NCI-H524 treated with DMSO at 0.1 percent for 48 hours (cell line): Measurements from ENCODE around the gene TRIM71.
"Not testable (repeated sequence)": the region's sequence is repeated elsewhere in the genome, so short reads cannot be mapped to it uniquely, and the experiment has no call there.

ENCODE experiments used
- DNase-seq: peaks from one replicate; lab custom pipeline; 2025; lab: John Stamatoyannopoulos, UW

TRIM71 gene

DNA sequence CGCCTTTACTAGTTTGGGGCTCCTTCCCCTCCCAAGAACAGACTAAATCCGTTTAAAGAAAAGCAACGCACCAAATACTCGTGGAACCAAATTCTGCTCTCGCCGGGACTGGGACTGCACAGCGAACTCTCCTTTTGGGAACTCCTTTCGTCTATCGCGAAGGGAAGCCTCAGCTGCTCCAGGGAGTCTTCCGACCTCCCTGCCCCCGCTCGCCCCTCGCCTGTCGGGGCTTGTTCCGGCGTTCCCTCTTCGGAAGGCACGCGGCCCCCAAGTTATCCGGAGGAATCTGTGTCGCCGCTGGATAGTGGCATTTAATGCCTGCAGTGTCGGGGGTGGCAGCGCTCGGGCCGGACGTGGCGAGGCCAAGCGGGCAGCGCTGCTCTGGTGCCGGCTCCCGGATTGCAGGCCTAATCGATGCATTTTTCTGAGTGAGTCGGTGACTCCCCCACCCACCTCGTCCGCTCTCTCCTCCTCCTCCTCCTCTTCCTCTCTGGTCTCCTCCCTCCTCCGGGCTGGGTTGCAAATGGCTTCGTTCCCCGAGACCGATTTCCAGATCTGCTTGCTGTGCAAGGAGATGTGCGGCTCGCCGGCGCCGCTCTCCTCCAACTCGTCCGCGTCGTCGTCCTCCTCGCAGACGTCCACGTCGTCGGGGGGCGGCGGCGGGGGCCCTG, at the start of gene TRIM71:
TSS of gene TRIM71 (plus strand) at position 440 of the 671 bp plus-strand sequence. CDS start at position 524, 84 bp downstream.
- DNase-seq: no peak

DNA sequence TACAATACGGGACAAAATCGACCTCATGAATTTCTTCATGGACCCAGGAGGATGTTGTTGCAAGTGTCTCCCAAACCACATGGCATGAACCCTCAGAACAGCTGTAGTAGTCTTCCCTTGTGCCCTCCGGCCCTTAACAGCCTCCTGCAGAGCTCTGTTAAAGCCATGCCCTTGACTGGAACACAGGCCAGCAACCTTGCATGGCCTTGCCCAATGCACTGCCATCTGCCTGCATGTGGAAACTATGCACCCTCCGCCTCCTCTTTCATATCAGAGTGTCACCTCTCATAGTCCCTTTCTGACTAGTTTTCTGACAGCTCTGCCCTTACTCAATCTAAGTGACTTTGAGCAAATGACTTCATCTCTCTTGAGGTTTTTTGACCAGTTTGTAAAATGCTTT, 39.4 kb upstream of the TRIM71 start:
- DNase-seq: no peak

DNA sequence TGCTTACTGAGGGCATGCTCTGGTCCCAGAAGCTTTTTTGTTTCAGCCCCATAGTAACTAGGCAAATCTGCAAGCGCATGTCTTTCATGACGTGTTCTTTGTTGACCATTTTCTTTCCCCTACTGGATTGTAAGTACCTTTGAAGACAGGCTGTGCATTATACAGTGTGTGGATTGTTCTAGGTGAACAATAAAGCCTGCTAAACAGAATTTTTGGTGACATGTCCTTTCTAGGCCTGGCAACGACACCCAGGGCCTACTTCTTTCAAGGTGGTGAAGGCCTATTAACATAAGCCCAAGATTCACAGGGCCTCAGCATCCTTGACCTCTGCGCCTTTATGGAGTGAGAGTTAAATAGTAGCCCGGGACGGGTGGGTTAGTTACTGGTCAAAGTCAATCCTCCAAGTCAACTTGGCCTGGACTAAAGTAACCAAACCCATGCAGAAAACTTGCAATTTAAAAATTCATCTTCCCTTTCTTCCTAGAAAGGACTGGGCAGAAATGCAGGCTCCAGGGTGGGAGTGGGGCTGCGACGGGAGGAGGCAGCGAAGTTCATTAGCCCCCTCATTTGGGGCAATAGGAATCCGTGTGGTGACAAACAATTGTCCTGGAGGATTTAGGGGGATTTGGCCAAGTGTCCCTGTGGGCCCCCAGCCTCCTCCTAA, 37.6 kb upstream of the TRIM71 start:
- no peak for DNase-seq

DNA sequence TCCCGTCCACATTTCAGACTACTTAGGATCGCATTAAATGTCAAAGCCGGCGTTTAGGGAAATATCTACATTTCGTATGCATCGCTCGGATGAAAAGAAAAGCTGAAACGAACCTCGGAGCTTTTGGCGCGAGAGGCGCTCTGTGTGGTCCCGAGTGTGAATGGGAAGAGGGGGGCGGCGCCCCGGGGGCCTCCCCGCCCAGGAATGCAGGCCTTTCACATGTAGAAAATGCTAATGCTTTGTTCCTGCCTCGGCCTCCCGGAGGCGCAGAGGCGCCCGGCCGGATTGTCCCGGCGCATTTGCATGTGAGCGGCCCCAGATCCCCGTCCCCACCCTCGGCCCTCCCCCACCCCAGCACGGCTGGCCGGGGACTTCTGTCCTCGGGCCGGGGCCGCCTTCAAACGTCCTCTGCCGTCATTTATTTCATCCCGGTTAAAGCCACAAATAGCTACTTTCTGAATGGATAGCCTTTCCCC, 37.0 kb upstream of the TRIM71 start:
- DNase-seq: no peak

DNA sequence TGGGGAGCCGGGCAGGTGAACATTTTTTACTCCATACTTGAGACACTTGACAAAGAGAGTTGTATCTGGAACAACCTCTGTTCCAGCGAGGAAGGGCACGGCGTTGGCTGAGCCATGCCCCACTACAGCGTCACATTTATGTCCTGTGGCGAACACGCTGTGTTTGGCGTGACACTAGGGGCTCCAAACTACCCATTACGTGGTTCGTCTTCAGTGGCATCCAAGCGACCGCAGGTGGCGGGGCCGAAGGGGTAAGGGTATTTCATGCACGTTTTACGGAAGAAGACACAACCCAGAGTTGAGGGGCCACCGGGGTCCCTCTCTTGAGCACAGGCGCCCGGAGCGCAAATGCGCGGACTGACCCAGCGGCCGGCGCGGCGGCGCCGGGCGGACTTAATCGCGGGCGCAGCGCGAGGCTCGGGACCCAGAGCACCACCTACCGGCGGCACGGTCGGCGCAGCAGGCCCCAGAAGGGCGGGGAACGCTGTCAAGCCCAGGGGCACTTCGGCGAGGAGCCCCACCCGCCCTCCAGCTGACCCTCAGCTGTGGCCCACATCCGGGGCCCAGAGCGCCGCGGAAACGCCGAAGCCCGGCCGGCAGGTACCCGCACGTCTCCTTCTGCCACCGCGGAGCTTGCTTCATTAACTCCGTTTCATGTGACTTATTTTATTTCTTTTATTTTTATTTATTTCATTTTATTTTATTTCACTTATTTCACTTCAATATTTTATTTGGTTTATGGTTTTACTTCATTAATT, 36.4 kb upstream of the TRIM71 start:
- DNase-seq: no peak

DNA sequence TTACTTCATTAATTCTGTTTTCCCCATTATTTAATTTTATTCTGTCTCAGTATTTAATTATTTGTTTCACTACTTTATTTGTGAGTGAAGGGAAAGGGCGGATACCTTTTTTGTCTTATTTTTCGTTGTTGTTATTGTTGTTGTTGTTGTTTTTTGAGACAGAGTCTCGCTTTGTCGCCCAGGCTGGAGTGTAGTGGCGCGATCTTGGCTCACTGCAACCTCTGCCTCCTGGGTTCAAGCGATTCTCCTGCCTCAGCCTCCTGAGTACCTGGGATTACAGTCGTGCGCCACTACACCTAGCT, 35.9 kb upstream of the TRIM71 start:
- not testable (repeated sequence) for DNase-seq

DNA sequence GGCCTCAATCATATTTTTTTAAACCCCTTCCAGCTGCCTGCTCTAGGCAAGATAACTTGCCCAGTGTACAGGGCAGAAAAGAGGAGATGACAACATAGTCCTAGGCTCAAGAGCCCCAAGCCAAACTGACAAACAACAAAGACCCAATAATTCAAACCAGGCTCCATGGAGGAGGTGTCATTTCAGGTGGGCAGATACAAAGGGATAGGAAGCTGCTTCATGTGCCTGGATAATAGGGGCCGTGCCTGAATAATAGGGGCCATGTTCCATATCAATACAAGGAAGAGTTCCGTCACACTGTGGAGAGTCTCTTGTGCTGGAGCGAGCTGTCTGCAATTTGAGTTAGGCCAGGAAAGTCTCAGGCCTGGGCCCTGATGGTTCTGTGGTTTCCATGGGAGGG, 35.4 kb upstream of the TRIM71 start:
- no peak for DNase-seq

DNA sequence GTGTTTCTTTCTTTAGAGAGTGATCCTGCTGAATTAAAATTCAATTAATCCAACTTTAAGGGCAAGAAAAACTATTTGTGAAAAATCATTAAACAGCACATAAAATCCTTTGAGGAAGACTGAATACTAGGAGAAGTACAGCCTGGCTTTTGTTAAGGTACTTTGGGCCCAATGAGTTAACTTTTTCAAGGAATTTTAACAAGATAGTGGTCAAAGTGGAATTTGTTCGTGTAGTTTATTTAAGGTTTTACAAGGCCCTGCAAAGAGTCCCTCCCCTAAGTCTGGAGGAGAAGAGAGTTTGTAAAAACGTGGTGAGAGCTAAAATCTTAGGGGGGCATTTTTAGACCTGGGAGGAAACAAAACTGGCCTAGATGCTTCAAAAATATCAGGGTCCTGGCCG, 26.0 kb upstream of the TRIM71 start:
- DNase-seq: no peak

DNA sequence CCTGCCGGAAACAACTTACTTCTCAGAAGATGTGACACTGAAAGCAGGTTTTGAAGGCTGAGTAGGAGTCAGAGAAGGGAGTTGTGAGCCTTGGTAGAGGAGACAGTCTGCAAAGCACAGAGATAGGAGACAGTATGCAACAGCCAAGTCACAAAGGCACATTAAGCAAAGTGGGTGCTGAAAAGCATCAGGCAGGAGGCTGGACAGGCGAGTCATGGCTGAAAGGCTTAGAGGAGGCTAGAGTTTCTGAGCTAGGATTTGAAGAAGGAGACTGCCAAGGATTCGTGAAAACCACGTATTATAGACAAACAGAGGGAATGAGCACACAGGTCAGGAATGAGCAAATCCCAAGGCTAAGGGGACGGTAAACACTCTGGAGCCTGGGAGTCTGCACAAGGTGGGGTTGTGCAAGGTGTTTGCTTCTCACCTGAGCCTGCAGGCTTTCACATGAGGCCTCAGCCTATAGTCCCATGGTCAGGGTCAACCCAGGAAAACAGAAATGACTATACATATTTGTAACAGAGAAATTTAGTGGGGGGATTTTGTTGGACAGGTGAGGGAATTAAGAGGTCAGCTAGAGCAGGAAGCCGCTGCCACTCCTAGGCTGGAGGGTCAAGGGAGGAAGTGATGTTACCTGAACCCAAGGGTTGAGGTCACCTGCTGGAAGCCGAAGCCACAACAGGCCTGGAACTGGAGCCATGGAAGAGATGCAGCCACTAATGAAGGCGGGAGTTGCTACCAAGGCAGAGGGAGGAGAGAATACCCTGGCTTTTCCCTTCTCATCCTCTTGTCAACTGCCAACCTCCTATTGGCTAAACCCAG, 23.1 kb upstream of the TRIM71 start:
- no peak for DNase-seq

DNA sequence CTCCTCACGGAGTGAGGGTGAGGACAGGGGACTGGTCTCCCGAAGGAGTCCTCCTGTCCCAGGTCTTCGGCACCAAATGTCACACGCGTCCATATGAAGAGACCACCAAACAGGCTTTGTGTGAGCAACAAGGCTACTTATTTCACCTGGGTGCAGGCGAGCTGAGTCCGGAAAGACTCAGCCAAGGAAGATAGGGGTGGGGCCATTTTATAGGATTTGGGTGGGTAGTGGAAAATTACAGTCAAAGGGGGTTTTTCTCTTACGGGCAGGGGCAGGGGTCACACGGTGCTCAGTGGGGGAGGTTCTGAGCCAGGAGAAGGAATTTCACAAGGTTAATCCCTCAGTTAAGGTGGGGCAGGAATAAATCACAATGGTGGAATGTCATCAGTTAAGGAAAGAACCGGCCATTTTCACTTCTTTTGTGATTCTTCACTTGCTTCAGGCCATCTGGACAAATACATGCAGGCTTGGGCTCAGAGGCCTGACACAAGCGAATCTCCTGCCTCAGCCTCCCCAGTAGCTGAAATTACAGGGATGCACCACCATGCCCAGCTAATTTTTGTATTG, 21.3 kb upstream of the TRIM71 start:
- DNase-seq: not testable (repeated sequence)

DNA sequence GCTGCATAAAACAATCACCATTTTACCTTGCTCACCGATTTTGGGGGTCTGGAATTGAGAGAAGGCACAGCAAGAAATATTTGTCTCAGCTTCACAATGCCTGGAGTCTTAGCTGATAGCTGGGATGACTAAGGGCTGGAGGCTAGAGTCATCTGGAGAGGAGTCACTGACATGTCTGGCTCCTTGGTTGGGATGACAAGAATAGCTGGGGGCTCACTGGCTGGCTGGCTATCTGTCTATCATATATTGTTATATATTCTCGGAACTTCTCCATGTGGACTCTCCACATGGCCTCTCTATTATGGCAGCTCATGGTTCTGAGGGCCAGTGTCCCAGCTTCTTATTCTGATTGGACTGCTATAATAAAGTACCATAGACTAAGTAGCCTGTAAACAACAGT, 20.0 kb upstream of the TRIM71 start:
- DNase-seq: no peak

DNA sequence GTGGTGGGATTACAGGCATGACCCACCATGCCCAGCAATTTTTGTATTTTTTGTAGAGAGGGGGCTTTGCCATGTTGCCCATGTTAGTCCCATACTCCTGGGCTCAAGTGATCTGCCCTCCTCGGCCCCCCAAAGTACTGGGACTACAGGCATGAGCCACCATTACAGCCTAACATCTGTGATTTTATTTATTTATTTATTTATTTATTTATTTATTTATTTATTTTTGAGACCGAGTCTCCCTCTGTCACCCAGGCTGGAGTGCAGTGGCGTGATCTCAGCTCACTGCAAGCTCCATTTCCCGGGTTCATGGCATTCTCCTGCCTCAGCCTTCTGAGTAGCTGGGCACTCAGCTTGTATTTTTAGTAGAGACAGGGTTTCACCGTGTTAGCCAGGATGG, 16.4 kb upstream of the TRIM71 start:
- not testable (repeated sequence) for DNase-seq

DNA sequence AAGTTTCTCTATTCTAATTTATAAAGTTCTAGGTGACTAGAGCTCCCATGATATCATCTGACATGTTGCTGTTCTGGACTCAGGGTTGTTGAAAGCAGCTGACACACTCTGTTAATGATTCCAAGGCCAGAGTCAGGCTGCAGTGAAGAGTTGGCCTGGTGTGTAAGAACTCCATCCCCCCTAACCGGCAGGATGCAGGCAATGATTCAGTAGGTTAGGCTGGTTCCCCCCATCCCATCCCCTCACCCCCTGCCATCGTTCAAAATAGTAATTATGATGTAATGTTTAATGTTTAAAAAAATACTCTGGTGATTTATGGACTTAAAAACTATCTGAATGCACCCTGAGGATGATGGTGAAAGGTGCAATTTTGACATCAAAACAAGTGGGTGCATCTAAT, 4.6 kb upstream of the TRIM71 start:
- no peak for DNase-seq

DNA sequence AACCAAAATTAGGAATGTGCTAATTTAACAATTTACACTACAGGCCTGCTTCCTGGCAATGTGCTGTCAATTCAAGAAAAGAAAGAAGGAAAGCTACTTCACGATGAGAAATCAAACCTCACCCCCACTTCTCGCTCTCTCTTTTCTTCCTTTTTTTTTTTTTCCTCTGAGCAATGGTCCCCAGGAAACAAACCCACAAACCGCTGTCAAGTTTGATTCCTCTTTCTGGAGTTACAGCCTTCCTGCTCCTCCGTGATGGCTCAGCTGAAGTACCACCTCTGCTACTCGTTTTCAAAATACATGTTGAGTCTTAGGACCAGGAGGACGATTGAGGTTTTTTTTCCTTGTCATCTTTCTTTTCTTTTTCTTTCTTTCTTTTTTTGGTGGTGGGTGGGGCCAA, 3.4 kb upstream of the TRIM71 start:
- no peak for DNase-seq

DNA sequence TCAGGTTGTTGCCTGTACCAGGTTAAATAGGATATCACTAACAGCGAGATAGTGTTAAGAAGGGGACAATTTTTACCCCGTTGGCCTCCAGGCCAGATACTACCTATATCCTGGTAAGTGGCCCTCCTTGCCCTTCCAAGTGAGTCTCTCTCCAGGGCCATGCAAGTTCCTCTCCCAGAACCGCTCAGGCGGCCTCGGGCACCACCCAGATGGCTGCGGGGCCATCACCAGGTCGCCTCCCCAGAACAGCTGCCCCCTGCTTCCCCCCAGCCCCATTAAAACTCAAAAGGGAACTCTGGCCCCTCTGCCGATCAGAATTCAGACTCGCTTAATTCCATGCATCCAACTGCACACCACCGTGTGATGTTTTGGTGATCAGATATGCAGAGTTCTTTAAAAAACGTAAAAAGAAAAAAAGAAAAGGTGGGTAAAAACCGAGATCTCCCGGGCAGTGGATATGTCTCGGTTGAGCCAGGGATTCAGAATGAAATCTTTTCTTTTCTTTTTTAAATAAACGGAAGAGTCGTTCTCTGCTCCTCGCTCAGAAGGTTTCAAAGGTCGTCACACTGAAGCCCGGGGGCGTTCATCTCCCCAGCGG, 1.9 kb upstream of the TRIM71 start:
- DNase-seq: no peak

DNA sequence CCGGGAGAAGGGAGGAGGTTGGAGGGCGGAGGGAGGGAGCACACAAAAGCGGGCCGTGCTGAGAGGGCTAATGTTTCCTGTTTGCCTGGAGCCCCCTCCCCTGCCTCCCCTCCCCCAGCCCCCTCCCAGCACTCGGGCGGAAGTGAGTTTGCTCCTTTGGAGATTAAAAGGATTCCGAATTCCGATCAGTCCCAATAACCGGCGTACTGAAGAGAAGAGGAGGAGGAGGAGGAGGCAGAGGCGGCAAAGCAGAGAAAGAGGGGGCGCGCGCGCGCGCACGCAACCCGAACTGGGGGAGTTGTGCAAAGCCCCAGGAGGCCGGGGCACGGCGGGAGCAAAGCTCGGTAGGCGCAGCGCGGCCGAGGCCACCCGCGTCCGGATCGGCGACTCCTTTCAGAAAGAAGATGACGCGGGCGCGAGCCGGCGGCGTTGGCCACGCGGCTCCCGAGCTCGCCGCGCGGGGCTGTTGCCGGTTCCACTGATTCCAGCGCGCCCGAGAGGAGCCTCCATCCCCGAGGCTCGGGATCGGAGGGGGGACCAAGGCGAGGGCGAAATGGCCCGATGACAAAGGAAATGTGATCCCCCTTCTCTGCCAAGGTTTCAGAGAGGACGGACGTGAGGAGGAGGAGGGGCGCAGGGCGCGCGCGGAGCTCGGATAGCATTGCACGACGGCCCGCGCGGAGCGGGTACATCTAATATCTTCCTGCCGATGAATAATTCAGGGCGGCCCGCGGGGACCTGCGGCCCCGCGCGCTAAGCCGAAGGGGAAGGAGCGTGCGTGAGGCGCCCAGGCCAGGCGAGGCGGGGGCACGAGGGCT, 1.1 kb upstream of the TRIM71 start:
- DNase-seq: no peak

DNA sequence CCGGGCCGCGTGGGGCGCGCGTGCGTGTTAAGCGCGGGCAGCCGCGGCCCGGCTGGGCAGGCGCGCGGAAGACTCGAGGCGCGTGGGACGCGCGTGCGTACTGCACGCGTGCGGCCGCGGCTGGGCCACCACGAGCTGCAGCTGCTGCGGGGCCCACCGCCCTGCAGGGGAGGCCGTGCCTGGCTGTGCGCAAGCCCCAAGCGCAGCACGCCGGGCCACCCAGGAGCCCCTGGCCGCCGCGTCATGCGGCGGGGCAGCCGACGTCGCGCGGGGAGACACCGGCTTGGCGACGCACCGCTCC, 590 bp upstream of the TRIM71 start:
- DNase-seq: no peak

DNA sequence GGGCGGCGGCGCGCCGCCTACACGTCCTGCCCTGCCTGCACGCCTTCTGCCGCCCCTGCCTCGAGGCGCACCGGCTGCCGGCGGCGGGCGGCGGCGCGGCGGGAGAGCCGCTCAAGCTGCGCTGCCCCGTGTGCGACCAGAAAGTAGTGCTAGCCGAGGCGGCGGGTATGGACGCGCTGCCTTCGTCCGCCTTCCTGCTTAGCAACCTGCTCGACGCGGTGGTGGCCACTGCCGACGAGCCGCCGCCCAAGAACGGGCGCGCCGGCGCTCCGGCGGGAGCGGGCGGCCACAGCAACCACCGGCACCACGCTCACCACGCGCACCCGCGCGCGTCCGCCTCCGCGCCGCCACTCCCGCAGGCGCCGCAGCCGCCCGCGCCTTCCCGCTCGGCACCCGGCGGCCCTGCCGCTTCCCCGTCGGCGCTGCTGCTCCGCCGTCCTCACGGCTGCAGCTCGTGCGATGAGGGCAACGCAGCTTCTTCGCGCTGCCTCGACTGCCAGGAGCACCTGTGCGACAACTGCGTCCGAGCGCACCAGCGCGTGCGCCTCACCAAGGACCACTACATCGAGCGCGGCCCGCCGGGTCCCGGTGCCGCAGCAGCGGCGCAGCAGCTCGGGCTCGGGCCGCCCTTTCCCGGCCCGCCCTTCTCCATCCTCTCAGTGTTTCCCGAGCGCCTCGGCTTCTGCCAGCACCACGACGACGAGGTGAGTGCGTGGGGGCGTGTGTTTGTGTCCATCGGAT, 602 bp downstream of the TRIM71 start:
- no peak for DNase-seq

DNA sequence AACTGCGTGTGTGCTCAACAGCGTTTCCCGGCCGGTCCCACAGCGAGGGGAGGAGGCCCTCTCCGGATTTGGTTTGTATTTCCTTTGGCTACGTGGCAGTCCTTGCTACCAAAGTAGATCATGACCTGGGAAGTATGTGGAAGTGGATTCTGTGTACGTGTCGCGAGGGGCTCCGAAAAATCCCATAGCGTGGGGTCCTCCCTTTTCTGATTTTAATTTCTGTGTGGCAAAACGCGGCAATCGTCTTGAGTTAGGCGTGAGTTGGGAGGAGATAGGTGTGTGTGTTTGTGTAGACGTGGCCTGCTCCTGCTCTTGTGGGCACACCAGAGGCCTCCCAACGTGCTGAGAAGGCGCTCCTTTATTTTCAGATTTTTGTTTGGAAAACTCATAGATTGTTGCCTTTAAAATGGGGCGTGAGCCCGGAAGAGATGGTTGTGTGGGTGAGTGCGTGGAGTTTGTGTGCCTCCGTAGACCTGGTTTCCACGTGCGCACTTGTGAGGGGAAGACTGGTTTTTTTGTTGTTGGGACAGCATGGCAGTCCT, 1.2 kb downstream of the TRIM71 start:
- no peak for DNase-seq
